ENCODE data around the gene NDUFS5.
A peak's percentile ranks its signal among the peaks of the same experiment; 100 is the strongest.
"Not testable (repeated sequence)": the region's sequence is repeated elsewhere in the genome, so short reads cannot be mapped to it uniquely, and the experiment has no call there.

The NDUFS5 gene

GRCh38 chr1:39026051-39026865 lies at the start of gene NDUFS5:
Gene NDUFS5 (plus strand): TSS chr1:39026350. CDS start chr1:39028725, 2,375 bp downstream.
- in situ Hi-C loops (cut with MboI; ENCODE audit: low pct_unique_long_range_greater_than_20kb, low sequenced_read_pairs), result no loop called here
- peak; percentile 93 for DNase-seq

DNA sequence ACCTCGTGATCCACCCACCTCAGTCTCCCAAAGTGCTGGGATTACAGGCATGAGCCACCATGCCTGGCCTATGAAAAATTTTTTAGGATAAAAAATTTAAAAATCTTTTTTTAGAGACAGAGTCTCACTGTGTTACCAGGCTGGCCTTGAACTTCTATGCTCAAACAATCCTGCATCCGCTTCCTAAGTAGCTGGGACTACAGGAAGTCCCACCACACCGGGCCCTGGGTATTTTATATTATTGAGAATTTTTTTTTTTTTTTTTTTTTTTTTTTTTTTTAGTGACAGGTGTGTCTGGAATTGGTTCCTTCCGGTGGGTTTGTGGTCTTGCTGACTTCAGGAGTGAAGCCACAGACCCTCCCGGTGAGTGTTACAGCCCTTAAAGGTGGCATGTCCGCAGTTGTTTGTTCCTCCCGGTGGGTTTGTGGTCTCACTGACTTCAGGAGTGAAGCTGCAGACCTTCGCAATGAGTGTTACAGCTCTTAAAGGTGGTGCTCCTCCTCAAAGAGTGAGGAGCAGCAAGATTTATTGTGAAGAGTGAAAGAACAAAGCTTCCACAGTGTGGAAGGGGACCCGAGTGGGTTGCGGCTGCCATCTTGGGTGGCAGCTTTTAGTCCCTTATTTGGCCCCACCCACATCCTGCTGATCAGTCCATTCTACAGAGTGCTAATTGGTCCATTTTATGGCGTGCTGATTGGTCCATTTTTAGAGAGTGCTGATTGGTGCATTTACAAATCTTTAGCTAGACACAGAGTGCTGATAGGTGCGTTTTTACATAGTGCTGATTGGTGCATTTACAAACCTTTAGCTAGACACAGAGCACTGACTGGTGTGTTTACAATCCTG lies 48.5 kb upstream of the NDUFS5 start:
- DNase-seq; in situ Hi-C loops (cut with MboI; ENCODE audit: low pct_unique_long_range_greater_than_20kb, low sequenced_read_pairs): not testable (repeated sequence)

DNA sequence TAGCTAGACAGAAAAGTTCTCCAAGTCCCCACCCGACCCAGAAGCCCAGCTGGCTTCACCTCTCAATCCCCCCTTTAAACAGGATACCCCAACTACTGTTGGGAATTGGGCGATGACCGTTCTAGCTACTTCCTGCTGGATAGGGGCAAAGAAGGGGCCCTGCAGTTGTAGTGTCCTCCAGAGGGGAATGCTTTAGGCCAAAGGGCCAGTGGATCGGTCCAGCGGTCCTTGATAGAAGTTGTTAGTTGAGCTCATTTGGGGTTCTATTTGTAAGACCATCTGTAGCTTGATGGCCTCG lies 48.0 kb upstream of the NDUFS5 start:
- in situ Hi-C loops (cut with MboI; ENCODE audit: low pct_unique_long_range_greater_than_20kb, low sequenced_read_pairs); DNase-seq: not testable (repeated sequence)

- DNase-seq; in situ Hi-C loops (cut with MboI; ENCODE audit: low pct_unique_long_range_greater_than_20kb, low sequenced_read_pairs): not testable (repeated sequence)
These were observed 46.8 kb upstream of the NDUFS5 start for GRCh38 chr1:38979380-38979779.

- DNase-seq, result no peak
- in situ Hi-C loops (cut with MboI; ENCODE audit: low pct_unique_long_range_greater_than_20kb, low sequenced_read_pairs), result no loop called here
These were observed 36.2 kb upstream of the NDUFS5 start for GRCh38 chr1:38989979-38990378.

DNA sequence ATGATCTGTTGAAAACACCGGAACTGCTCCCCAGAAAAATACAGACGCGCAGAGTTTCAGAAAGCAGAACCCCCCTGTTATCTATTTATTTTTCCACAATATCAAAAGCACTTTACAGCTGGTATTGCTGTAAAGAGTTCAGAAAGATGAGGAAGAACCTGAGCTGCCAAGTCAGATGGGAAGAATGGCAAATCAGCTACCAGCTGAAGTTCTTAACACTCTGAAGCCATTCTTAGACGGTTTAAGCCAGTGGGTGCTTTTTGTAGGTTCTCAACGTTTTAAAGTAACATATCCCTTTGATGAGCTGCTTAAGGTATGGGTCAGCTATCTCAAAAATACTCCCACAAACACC lies 35.8 kb upstream of the NDUFS5 start:
- DNase-seq, result no peak
- in situ Hi-C loops (cut with MboI; ENCODE audit: low pct_unique_long_range_greater_than_20kb, low sequenced_read_pairs), result no loop called here

- in situ Hi-C loops (cut with MboI; ENCODE audit: low pct_unique_long_range_greater_than_20kb, low sequenced_read_pairs), result no loop called here
- DNase-seq, result peak; percentile 97
These were observed 35.2 kb upstream of the NDUFS5 start, which contains the start of gene AKIRIN1 for GRCh38 chr1:38990738-38991637. Gene AKIRIN1 (plus strand): TSS chr1:38991276. CDS start chr1:38991381, 105 bp downstream.

- in situ Hi-C loops (cut with MboI; ENCODE audit: low pct_unique_long_range_greater_than_20kb, low sequenced_read_pairs), result no loop called here
- peak; percentile 43 for DNase-seq
These were observed 34.3 kb upstream of the NDUFS5 start for GRCh38 chr1:38991638-38992411.

DNA sequence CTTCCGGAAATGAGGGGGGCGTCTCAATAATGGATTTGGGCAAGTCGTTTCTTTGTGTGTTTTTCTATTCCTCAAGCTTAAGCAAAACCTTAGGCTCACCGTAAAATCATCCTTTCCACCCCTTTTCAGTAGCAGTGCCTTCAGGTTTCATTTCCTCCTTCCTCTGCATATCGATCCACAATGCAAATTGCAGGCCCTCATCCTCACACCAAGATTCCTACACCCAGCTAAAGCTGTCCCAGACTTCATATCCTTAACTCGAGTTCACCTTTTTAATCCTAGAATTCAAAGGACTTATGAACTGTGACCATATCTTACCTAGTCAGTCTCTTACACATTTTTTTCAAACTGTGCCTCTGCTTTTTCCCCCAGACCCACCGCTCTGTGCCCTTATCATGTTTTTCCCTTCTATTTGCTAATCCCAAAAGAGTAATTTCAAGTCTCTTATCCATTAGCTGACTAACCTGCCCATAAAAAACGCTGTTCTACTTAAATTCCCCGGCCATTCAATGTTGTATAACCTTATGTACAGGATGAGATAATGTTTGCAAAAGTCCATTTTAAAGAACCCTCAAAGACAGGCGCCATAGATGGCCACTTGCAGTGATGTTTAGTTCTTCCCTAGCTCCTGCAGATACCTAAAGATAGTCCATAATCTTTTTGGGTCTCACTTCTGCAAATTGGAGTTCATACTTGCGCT lies 33.6 kb upstream of the NDUFS5 start:
- in situ Hi-C loops (cut with MboI; ENCODE audit: low pct_unique_long_range_greater_than_20kb, low sequenced_read_pairs), result no loop called here

GRCh38 chr1:38994196-38994595 lies 32.0 kb upstream of the NDUFS5 start:
- in situ Hi-C loops (cut with MboI; ENCODE audit: low pct_unique_long_range_greater_than_20kb, low sequenced_read_pairs), result no loop called here
- no peak for DNase-seq

More for the DNA sequence above, 33.6 kb upstream of the NDUFS5 start:
- peak; percentile 32 for DNase-seq

- no peak for DNase-seq
- in situ Hi-C loops (cut with MboI; ENCODE audit: low pct_unique_long_range_greater_than_20kb, low sequenced_read_pairs), result no loop called here
These were observed 28.9 kb upstream of the NDUFS5 start for GRCh38 chr1:38997034-38997900.

DNA sequence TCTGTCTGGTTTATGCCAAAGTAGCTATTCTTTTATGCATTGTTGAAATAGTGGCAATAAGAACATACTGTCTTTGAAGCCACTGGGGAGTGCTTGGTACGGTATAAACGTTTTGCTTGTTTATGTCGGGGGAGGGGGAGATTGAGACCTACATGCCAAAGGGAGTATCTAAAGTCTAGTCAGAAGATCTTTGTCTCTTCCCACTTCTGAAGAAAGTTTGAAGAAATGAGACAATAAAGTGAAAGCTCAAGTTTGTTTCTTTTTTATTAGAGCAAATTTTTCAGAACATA lies 28.3 kb upstream of the NDUFS5 start:
- in situ Hi-C loops (cut with MboI; ENCODE audit: low pct_unique_long_range_greater_than_20kb, low sequenced_read_pairs), result no loop called here
- no peak for DNase-seq

DNA sequence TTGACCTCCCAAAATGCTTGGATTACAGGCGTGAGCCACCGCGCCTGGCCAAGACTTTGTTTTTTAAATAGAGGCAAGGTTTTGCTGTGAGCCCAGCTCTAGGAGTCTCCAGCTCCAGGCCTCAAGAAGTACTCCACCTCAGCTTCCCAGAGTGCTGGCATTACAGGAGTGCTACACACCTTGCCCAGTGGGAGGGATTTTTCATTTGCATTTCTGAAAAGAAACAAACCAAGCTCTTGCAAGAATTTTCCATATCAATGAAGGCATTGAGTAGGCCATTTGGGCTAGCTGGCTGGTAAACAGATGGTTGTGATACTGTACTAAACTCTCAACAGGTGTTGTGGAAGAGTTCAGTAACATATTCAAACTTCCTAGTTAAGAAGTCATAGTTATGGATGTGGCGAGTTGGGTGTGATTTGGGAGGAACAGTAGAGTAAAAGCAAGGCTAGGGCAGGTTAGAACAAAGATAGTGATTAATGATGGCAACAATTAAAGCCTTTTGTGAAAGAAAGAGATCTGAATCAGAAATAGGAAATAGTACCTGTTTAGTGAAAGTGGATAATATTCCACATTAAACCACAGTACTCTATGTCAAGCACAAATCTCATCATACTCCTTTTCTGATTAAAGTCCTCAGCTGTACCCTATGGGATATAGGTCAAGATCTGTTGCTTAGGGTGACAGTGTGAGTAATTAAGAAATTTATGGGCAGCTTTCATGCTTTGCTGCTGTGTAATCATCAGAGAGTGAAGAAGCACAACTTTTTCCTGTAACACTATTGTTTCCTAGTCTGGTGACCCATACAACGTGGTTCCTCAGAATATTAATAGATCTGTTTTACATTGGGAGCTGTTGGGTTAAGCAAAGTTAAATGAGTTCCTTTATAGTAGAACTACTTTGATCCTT lies 24.4 kb upstream of the NDUFS5 start:
- no peak for DNase-seq
- in situ Hi-C loops (cut with MboI; ENCODE audit: low pct_unique_long_range_greater_than_20kb, low sequenced_read_pairs), result no loop called here

DNA sequence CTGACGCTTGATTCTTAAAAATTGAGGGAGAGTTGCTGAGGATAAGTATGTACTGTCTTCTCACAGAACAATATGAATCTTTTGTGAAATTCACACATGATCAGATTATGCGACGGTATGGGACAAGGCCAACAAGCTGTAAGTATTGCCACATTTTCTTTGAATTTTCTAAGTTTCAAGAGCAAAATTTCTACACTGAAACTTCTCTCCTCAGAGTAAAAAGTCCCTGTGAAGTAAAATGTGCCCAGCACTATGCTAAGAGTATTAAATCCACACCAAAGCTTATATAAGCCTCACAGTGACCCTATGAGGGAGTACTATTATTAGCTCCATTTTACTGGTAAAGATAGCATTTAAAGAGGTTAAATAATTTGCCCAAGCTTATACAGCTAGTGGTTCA lies 22.9 kb upstream of the NDUFS5 start:
- DNase-seq, result no peak
- in situ Hi-C loops (cut with MboI; ENCODE audit: low pct_unique_long_range_greater_than_20kb, low sequenced_read_pairs), result no loop called here

GRCh38 chr1:39003794-39004193 lies 22.4 kb upstream of the NDUFS5 start:
- no peak for DNase-seq
- in situ Hi-C loops (cut with MboI; ENCODE audit: low pct_unique_long_range_greater_than_20kb, low sequenced_read_pairs), result no loop called here

- in situ Hi-C loops (cut with MboI; ENCODE audit: low pct_unique_long_range_greater_than_20kb, low sequenced_read_pairs), result no loop called here
- no peak for DNase-seq
These were observed 19.9 kb upstream of the NDUFS5 start for GRCh38 chr1:39006287-39006686.
